NCI-H2227 treated with DMSO at 0.1 percent for 48 hours (cell line): ENCODE results near the gene MRPL28.
A peak's percentile ranks its signal among the peaks of the same experiment; 100 is the strongest.
"Not testable (repeated sequence)": the region's sequence is repeated elsewhere in the genome, so short reads cannot be mapped to it uniquely, and the experiment has no call there.

Source experiments
- DNase-seq: peaks from one replicate; lab custom pipeline; 2025; lab: John Stamatoyannopoulos, UW

The MRPL28 gene

DNA sequence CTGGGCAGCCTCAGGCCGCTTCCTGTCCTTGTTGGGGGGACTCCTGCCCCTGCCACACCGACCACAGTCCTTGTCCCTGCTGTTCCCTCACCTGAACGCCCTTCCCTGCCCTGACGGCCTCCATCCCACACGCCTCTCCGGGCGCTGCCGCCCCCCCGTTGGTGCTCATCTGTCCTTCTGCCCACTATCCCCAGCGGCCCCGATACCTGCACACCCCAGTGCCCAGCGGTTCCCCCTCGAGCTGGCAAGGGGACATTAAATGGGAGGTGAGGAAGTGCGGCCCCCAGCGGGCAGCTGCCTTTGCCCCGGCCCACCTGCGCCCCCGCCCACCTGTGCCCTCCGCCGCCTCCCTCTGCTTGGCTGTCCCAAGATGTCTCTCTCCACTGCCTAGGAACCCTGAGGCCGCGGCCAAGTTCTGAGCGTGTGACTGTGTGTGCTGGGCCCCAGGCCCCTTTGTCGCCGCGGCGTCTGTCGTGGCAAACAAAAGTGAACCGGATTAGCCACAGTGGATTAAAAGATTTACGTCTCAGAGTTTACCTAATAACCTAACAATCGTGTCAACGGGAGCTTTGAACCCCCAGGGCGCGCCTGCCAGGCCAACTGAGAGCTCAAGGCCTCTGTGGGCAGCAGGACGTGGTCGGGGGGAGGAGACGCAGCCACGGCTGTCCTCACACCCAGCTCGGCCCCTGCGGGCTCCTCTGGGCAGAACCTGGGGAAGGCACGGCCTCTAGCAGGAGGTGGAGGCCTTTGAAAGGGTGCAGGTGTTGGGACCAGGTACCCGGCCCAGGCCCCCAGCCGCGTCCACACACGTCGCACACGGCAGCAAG lies 10.3 kb downstream of the MRPL28 start:
- DNase-seq, result no peak

DNA sequence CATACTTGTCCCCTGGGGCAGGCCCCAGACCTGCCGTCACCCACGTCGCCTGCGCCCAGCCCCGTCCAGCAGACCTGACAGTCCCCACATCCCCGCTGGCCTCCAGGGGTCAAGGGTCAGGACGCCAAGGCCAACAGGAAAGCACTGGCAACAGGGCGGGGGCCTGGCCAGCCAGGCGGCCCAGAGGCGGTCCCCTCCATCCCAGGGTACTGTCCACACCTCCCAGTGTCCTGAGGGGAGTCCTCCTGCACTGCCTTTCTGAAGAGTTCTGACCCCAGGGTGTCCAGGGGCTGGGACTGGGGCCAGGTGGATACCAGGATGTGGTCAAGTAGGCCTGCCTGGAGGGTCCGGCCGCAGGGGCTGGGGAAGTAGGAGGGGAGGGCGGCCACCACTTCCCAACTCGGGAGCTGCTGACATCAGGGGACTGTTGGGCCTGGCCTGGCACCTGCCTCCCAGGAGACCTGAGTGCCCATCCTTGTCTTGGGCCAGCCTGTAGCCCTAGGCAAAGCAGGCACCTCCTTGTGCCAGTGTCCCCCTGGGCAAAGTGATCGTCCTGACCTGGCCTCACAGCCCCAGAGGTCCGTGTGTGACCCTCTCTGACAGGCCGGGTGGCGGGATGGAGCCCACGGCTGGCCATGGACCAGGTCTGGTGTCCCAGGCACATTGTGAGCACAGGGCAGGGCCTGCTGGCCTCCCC lies 11.1 kb downstream of the MRPL28 start:
- no peak for DNase-seq

DNA sequence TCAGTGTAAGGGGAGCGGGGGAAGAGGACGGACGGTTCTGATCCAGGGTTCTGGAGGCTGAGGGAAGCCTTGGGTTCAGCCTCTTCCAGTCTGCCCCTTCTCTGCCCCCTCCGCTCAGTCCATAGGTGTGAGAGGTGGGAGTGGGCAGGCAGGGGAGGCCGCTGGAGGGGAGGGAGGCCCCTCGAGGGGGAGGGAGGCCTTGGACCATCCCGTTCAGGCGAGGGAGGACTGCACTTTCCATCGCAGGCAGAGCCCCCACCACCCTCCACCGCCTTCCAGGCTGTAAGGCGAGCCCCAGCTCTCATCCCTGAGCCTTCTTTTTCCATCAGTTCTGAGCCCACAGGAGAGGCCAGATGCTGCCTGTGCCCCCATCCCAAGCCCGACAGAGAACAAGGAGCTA lies 13.6 kb downstream of the MRPL28 start:
- no peak for DNase-seq

DNA sequence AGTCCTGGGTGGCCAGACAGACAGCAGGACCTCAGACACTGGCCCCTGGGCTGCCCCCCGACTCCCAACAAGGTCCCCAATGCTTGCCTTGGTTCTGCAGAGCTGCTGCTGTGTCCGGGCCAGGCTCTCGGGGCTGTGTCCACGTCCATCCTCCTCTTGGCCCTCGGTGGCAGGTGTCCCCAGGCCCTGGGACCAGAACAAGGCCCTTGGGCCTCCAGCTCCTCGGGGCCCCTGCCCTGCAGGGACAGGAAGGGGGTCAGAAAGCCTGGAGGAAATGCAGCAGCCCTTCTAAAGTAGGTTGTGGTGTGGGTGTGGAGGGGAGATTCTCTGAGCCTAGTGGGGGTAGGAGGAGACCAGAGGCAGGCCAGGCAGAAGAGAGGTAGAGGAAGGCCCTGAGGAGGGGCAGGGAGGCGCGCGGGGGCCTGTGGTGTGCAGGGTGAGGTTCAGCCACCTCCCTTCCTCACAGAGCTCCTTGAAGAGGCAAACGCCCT lies 15.3 kb downstream of the MRPL28 start:
- DNase-seq, result no peak

DNA sequence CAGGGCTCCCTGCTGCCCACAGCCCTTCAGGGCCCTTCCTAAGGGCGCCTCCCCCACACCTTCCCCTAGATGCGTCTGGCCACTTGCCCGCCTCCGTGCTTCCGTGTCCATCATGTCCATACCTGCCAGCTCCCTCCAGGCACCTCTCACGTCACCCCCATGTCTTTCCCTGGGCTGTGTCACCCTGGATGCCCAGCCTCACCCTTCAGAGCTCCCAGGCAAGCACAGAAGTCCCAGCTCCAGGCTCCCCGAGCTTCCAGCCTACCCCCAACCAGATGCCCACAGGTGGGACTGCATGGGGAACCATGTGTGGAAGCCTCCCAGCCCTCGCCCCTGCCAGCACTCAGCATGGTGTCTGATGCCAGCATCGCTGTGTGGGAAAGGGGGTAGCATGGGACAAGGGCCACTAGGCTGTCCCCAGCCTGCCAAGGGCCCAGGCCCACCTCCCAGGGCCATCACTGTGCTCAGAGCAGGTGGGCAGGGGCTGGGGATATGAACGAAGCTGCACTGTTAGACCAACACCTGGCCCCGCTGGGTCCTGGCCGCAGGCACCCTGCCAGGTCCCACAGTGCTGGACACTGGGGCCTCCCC lies 16.0 kb downstream of the MRPL28 start:
- no peak for DNase-seq

DNA sequence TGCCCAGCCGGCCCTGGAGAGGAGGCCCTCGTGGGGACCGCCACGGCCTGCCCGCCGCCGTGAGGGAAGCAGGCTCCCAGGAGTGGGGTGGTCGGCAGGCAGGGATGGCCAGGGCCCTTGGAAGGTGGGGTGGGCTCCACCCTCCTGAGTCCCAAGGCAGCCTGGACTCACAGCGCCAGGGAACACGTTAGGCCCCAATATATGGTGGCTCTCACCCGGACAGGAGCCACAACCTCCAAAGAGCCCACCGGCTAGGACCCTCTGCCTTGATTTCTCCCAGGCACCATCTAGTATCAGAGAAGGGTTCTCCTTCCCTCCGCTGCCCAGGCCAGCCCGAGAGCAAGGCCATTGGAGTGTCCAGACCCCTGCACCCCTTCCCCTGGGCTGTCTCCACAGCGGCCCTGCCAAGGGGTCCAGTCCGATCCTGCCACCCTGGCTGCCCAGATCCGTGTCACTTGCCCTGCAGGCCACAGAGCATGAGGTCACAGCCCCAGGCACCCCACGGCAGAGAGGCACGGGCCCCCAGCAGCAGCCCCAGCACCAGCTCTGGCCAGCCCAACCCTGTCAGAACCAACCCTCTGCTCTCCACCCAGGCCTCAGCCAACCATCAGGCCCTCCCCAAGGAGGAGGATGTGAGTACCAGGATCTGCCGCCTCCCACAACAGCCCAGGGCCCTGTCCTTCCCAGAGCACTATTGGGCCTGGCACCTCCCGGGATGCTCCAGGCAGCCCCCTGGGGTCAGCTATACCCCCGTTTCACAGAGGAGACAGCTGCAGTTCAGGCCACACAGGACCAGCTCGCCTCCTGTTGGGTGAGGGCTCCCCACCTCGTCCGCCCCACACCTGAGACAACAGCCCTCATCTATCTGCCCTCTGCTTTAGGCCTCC lies 16.7 kb downstream of the MRPL28 start:
- no peak for DNase-seq

DNA sequence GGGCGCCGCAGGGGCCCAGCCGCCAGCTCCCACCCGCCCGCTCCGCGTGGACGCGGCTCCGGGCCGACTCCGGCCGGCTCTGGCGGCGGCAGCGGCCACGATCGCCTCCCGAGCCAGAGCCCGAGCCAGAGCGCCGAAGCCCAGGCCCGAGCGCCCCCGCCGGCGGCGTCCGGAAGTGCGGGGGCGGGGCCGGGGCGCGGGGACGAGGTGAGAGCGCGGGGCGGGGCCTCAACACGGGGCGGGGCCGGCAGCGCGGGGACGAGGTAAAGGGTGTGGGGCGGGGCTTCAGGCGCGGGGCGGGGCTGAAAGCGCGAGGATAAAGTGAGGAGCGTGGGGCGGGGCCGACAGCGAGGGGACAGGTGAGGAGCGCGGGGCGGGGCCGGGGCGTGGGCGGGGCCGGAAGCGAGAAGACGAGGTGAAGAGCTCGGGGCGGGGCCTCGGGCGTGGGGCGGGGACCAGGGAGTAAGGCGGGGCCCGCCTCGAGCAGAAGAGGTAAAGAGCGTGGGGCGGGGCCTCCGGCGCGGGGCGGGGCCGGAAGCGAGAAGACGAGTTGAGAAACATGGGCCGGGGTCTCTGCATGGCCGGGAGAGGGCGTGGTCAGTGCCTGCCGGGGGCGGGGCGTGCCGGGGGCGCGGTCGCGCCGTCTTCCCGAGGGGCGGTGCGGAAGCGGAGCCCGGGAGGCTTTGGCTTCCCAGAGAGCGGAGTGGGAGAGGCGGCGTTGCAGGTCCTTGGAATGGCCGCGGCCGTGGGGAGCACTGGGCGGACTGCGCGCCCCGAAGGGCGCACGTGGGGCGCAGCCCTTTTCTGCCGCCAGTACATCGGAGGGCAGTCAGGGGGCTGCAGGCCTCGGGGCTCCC lies 17.6 kb downstream of the MRPL28 start, which contains the start of gene AXIN1:
Gene AXIN1 (minus strand): TSS at position 177 of the 857 bp plus-strand sequence. CDS start 5,698 bp downstream, outside the sequence.
- peak; percentile 99 for DNase-seq

DNA sequence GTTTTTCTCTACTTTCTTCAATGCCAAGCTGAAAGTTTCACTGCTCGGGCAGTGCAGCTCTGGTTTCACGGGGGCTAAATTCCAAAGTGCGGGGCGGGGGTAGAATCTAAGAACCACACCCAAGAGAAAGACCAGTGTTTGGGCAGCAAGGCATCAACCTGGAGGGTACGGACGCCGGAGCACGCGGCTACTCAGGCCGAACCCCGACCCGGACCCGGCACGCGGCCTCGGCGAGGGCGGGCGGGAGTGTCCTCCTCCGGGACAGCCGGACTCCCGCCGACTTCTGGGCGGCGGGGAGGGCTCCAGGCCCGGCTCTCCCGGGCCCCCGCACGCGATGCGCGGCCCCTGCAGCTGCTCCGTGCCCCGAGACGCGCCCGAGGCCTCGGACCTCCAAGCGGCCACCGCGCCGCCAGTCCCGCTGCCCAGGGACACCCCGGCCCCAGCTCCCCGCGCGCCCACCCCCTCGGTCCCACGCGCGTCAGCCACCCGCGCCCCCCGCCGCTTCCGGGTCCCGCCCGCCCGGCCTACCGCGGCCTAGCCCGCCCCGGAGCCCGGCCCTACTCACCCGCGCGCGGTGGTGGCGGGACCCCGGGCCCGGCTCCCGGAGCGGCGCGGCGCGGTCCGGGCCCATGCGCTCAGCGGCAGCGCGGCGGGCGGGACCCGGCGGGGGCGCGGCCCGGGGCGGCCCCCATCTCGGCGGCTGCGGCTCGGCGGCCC lies 18.4 kb downstream of the MRPL28 start:
- DNase-seq, result no peak

DNA sequence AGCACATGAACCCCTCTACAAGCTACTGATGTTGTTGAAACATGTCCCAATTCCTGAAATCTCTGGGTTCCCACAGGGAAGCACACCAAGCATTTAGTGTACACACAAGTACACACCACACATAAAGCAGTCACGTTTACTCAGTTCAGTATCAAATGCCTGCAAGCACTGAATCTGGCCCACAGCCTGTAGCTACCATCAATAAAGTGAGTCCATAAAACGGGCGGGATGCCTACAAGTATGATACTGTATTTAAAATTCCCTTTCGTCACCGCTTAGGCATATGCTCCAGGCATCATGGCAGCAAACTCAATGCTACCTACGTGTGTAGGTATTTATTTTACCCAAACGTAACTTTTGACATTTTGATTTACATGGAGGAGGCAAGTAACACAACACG lies 20.1 kb downstream of the MRPL28 start:
- DNase-seq, result no peak

DNA sequence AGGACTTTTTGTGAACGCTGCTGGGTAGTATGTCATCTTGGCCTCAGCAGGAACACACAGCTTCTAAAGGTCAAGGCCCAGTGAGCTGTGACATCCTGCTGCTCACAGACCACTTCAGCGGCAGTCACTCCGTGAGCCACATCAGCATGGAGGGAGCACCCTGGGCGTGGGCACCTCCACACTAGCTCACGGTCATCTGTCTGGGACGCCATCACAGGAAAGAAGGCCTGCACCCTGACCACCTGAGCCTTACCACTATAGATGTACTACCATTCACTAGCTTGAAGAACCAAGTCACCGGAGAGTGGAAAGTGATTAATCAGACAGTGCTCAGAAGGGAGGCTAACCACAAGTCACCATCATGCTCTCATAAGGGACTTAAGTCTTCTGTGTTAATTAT lies 21.1 kb downstream of the MRPL28 start:
- no peak for DNase-seq

DNA sequence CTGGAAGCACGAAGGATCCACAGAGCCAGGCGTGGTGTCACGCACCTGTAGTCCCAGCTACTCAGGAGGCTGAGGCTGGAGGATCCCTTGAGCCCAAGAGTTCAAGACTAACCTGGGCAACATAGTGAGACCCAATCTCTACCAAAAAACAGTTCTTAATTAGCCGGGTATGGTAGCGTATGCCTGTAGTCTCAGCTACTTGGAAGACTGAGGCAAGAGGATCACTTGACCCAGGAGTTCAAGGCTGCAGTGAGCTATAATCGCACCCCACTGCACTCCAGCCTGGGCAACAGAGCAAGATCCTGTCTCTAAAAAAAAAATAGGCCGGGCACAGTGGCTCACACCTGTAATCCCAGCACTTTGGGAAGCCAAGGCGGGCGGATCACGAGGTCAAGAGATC lies 21.8 kb downstream of the MRPL28 start:
- DNase-seq, result not testable (repeated sequence)

DNA sequence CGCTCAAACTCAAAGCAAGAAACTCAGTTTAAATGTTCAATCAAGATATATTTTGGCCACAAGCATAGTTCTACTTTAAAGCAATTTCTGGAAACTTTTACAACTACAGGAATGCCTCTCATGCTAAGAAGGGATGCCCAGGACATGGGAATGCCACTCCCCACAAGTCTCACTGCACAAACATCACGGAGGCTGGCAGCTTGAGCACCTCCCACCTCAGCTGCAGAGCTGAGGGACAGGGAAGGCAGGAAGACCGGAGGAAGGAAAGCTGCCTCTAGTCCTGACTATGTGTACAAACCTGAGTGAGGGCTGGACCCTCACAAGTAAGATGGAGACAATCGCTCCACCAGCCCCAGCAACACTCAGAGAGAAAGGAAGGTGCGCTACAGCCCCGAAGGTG lies 23.1 kb downstream of the MRPL28 start:
- DNase-seq, result no peak

DNA sequence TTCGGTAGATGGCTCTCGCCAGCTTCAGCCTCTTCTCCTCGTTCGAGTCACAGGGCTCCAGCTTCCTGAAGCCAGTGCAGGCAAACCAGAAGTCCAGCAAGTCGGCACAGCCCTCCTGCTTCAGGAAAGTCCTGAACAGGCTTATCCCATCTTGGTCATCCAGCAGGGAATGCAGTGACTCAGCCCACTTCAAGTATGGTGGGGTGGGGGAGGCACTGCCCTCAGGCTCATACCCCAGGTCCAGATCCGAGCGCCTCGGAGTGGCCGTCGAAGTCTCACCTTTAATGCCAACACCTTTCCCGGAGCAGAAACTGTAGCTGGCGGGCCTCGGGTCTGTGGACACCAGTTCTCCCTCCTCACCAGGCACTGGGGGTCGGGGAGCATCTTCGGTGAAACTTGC lies 23.8 kb downstream of the MRPL28 start:
- no peak for DNase-seq

DNA sequence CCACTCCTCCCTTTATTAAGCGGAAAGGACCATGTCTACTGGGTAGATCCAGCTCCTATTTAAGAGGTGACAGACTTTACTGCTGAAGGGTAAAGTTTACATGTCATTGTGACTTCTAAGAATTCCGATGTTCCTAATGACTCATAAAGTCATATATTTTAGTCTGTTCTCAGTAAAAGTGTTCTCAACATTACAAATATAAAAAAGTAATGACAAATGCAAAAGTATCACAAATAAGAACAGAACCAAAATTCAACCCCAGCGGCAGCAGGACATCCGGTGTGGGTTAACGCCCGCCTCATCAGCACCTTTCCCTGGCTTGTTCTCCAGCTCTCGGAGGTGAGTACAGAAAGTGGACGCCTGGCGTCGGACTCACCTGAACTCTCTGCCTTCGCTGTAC lies 24.6 kb downstream of the MRPL28 start:
- no peak for DNase-seq

DNA sequence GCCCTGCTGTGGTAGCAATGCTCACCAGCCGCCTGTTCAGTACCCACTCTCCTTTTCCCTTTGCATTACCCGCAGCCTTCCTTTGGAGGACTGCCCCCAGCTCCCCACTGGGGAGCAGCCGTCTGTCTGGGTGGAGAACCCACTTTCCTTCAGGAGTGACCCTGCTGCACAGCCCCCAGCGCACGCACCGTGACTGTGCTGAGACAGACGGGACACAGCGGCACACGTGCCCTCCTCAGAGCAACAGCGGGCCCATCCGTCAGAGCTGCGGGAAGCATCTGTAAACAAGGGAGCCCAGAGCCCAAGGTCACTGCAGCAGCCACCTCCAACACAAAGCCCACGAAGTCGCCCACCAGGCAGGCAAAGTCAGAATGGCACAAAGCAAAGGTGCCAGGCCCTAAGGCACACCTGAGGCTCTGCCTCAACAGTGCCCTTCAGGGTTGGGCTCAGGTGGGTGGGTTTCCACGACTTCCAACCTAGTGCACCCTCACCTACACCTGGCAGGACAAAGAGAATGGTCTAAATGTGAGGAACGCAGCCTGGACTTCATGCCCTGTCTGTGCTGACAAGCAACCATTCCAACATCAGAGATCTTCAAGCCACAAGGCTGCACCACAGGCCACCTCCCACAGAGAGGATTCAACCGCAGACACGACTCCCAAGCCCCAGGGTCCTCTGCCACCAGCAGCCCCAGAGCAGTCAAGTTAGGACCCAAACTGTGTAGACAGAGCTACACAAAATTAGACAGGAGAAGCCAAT lies 27.7 kb downstream of the MRPL28 start:
- DNase-seq, result no peak

DNA sequence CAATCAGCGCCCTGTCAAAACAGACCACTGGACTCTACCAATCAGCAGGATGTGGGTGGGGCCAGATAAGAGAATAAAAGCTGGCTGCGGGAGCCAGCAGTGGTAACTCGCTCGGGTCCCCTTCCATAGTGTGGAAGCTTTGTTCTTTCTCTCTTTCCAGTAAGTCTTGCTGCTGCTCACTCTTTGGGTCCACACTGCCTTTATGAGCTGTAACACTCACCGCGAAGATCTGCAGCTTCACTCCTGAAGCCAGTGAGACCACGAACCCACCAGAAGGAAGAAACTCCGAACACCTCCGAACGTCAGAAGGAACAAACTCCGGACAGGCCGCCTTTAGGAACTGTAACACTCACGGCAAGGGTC lies 28.4 kb downstream of the MRPL28 start:
- not testable (repeated sequence) for DNase-seq

DNA sequence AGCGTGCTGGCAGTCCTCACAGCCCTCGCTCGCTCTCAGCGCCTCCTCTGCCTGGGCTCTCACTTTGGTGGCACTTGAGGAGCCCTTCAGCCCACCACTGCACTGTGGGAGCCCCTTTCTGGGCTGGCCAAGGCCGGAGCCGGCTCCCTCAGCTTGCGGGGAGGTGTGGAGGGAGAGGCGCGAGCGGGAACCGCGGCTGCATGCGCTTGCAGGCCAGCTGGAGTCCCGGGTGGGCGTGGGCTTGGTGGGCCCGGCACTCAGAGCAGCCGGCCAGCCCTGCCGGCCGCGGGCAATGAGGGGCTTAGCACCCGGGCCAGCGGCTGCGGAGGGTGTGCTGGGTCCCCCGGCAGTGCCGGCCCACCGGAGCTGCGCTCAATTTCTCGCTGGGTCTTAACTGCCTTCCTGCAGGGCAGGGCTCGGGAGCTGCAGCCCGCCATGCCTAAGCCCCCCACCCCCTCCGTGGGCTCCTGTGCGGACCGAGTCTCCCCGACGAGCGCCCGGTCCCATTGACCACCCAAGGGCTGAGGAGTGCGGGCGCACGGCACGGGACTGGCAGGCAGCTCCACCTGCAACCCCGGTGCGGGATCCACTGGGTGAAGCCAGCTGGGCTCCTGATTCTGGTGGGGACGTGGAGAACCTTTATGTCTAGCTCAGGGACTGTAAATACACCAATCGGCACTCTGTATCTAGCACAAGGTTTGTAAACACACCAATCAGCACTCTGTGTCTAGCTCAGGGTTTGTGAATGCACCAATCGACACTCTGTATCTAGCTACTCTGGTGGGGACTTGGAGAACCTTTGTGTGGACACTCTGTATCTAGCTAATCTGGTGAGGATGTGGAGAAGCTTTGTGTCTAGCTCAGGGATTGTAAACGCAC lies 29.0 kb downstream of the MRPL28 start:
- not testable (repeated sequence) for DNase-seq

DNA sequence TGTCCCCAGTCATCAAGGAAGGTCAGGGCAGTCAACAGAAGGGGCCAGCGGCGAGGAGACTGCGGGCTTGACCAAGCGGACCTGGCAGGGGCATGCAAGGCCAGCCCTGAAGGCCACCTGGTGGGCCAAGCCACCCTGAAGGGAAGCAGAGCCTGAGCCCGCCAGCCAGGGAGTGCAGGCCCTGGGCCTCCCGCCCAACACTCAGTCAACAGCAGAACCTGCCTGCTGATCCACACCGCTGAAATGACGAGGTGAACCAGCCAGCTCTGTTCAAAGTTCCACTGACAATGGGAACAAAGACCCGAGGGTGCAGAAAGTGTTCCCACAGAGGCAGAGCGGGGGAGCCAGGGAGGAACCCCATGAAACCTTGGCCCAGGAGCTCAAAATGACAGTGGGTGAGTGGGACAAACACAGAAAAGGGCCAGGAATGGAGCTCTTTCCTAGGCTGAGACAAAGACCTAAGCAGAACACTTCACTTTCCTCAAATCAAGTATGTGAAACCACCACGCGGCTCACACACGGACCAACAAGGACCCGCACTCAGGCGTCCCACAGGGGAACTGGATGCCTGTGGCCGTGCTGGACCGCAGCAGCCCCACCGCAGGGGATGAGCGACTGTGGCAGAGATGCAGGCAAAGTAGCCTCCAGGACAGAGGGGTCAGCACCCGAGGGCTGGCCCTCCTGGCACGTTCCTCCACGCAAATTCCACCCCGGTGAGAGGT lies 29.8 kb downstream of the MRPL28 start:
- no peak for DNase-seq
